A549 (cell line): ENCODE results near the gene DPEP2. TPM values are rescaled to one million over a fixed set of nuclear protein-coding genes. Genes with fewer than 3 reads are reported as not detected.

Experiments used
- ATAC-seq, 2 experiments: fragments of 200-7000 bp in 1 of 2; fragments of >200 bp in 1 of 2; cut with Nextera tagmentation in 1 of 2; cut with Tn5 transposase in 1 of 2; 3 replicates each; pipeline versions ENCODE4 v1.8.0 to v1.9.1; 2018 to 2020; ENCODE audit warnings: mild to moderate bottlenecking in 1 of 2, moderate library complexity in 1 of 2
- CTCF ChIA-PET: fragments of 300-600 bp; sonication (Branson Sonifier 250); formaldehyde crosslinking; extraction: SDS; loops from one replicate; lab custom pipeline; 2021; ENCODE audit warnings: antibody characterized with exemption, inconsistent platforms; lab: Yijun Ruan, JAX
- POLR2A ChIA-PET: fragments of 350-600 bp; formaldehyde crosslinking; extraction: SDS; loops from one replicate; lab custom pipeline; 2021; ENCODE audit warnings: antibody characterized with exemption, inconsistent platforms; lab: Yijun Ruan, JAX
- DNase-seq, 2 experiments: peaks; one replicate each; pipeline versions ENCODE4 v3.0.0 to v3.0.0-alpha.2; 2011 to 2016; ENCODE audit warnings: low read depth in 1 of 2, low spot score in 1 of 2
- FAIRE-seq: peaks from 2 replicates; lab custom pipeline; 2011; peaks lifted over from hg19 to GRCh38; lab: Jason Lieb, UNC
- H3K27ac ChIP-seq, 2 experiments: fragments of >200 bp; sonication (Bioruptor Twin); formaldehyde crosslinking; 3 replicates each; pipeline ENCODE4 v1.5.1; 2016 to 2017
- H3K4me1 ChIP-seq: fragments of >200 bp; sonication (Bioruptor Twin); formaldehyde crosslinking; 3 replicates; pipeline ENCODE4 v1.6.1; 2016
- H3K4me2 ChIP-seq: fragments of >200 bp; sonication (Bioruptor Twin); formaldehyde crosslinking; 3 replicates; pipeline ENCODE4 v1.6.1; 2016
- H3K4me3 ChIP-seq: fragments of >200 bp; sonication (Bioruptor Twin); formaldehyde crosslinking; 3 replicates; pipeline ENCODE4 v1.5.1; 2016
- H3K9me3 ChIP-seq: fragments of >200 bp; sonication (Bioruptor Twin); formaldehyde crosslinking; 3 replicates; pipeline ENCODE4 v1.6.1; 2016
- BHLHE40 ChIP-seq: IDR thresholded peaks from 2 replicates; pipeline ENCODE4 v1.6.1; 2012; ENCODE audit warnings: low read depth, low read length, inconsistent platforms
- CBX8 ChIP-seq: fragments of 200-600 bp; sonication (generic); IDR thresholded peaks from 2 replicates; pipeline ENCODE4 v1.6.1; 2016
- CHD4 ChIP-seq: fragments of 200-600 bp; sonication (generic); IDR thresholded peaks from 2 replicates; pipeline ENCODE4 v1.6.1; 2016; ENCODE audit warnings: antibody characterized with exemption, mild to moderate bottlenecking, borderline replicate concordance
- HOXA7 ChIP-seq: fragments of 250-450 bp; sonication (Bioruptor Pico); IDR thresholded peaks from 2 replicates; pipeline ENCODE4 v1.5.0; 2020; ENCODE audit warnings: mild to moderate bottlenecking, moderate library complexity
- MAZ ChIP-seq: fragments of 150-350 bp; IDR thresholded peaks from 2 replicates; pipeline ENCODE4 v1.6.1; 2014; ENCODE audit warnings: antibody characterized with exemption, low read depth, low read length, borderline replicate concordance
- NPAS2 ChIP-seq: fragments of 250-450 bp; sonication (Bioruptor Pico); IDR thresholded peaks from 2 replicates; pipeline ENCODE4 v1.8.0; 2022; ENCODE audit warnings: mild to moderate bottlenecking, moderate library complexity, borderline replicate concordance
- RARB ChIP-seq: fragments of 250-450 bp; sonication (Bioruptor Pico); IDR thresholded peaks from 2 replicates; pipeline ENCODE4 v1.8.0; 2021; ENCODE audit warnings: mild to moderate bottlenecking, moderate library complexity
- RCOR1 ChIP-seq: fragments of 150-350 bp; IDR thresholded peaks from 2 replicates; pipeline ENCODE4 v1.6.1; 2014; ENCODE audit warnings: antibody characterized with exemption, low read length, low read depth
- SMC3 ChIP-seq: fragments of >200 bp; sonication (Bioruptor Twin); formaldehyde crosslinking; IDR thresholded peaks from 3 replicates; pipeline ENCODE4 v1.6.1; 2018; ENCODE audit warnings: inconsistent platforms
- SREBF2 ChIP-seq: fragments of 450-650 bp; IDR thresholded peaks from 2 replicates; pipeline ENCODE4 v1.6.1; 2014; ENCODE audit warnings: mild to moderate bottlenecking, moderate library complexity
- TP53 ChIP-seq: fragments of 250-450 bp; sonication (Bioruptor Pico); IDR thresholded peaks from 2 replicates; pipeline ENCODE4 v1.5.0; 2021; ENCODE audit warnings: mild to moderate bottlenecking, moderate library complexity
- ZFP36 ChIP-seq: fragments of 450-650 bp; IDR thresholded peaks from 2 replicates; pipeline ENCODE4 v1.6.1; 2014; ENCODE audit warnings: borderline replicate concordance; ENCODE audit not compliant: partially characterized antibody
- WGBS: methylation state at CpG from one replicate; pipeline ENCODE4 v1.1.6; 2017; ENCODE audit errors: missing lambda C conversion rate; 5-methylcytosine and 5-hydroxymethylcytosine counted together
- polyA plus RNA-seq, 4 experiments: library from polyadenylated mRNA; depleted of rRNA in 3 of 4; stranded (reverse); fragments of >200 nt; fragmentation: RNase III in 1 of 4; extraction: RNeasy Plus Mini Kit Qiagen cat#74134 plus additional on column Dnase treatment in 1 of 4; gene quantifications; 2 replicates in 3 of 4; 3 replicates in 1 of 4; pipeline ENCODE4 v1.2.3, GENCODE V29; 2011 to 2017
- TF ChIP-seq, protein P1 (sequence below): IDR thresholded peaks from 2 replicates; pipeline ENCODE4 v1.6.1; 2012
- TF ChIP-seq, protein P2 (sequence below): IDR thresholded peaks from 2 replicates; pipeline ENCODE4 v1.6.1; 2012
- TF ChIP-seq, protein P3 (sequence below): fragments of >200 bp; sonication (Bioruptor Twin); formaldehyde crosslinking; IDR thresholded peaks from 2 replicates; pipeline ENCODE4 v1.6.1; 2016
- TF ChIP-seq, protein P4 (sequence below): fragments of >200 bp; sonication (Bioruptor Twin); formaldehyde crosslinking; IDR thresholded peaks from 3 replicates; pipeline ENCODE4 v1.6.1; 2016
- TF ChIP-seq, protein P5 (sequence below): fragments of 150-350 bp; IDR thresholded peaks from 2 replicates; pipeline ENCODE4 v1.6.1; 2014; ENCODE audit warnings: low read depth, mild to moderate bottlenecking, low read length

Gene DPEP2
- polyA plus RNA-seq, 2 of the 4 experiments (the other 2 are of a cell fraction), result not detected

DNA sequence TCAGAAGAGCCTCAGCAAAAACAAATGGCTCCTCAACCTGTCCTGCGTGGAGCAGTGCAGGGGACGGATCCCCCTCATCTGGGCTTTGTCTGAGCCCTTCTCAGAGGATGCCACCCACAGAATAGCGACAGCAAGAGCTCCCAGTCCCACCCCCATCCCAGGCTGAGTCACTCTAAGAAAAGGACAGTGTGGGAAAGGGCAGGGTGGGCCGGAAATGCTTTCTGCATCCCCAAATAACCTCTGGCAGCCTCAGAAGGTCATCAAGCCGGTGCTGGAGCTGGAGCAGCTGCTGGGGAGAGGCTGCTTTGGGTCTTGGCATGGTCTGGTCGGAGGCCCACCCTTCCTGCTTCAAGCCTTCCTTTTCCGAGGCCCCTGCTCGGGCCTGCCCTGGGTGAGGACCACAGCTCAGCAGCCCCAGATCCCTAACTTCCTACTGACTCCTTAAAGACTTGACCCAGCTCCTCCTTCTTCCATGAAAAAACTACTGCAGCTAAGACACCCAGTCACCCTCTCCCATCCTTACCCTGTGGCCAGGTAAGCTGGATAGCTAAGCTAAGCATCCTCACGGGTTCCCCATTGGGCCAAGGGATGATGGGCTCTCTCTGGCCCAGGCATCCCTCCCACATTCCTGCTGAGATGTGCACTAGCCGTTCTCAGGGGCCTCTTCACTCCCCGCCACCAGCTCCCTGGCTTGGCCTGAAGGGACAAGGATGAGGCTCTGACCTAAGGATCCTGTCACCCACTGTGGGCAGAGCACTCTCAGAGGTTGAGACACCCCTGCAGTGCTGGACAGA lies 39.6 kb downstream of the DPEP2 start:
- ATAC-seq (no peak; a peak in 1 of 6 replicates), DNase-seq (no peak), FAIRE-seq (no peak)
- ChIA-PET POLR2A (no interaction called here), CTCF (interaction anchor here (1.0 to 1.9 kb wide), 7 partner anchors 10 to 143 kb away, joined by 3 to 6 read pairs (median 4); no protein-coding TSS in a partner anchor)
- Histone ChIP-seq H3K4me1 (no peaks in the 10 kb centered on the region), H3K27ac (no peak overlapping the region), H3K4me3 (no peak overlapping the region), H3K4me2 (no peak overlapping the region), H3K9me3 (no peaks in the 10 kb centered on the region)
- TF ChIP-seq SREBF2 (no peak), HOXA7 (CRISPR knock-in tag) (no peak), NPAS2 (CRISPR knock-in tag) (no peak)
- TF ChIP-seq, protein P1, sequence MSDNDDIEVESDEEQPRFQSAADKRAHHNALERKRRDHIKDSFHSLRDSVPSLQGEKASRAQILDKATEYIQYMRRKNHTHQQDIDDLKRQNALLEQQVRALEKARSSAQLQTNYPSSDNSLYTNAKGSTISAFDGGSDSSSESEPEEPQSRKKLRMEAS, result no peak
- TF ChIP-seq, protein P2, sequence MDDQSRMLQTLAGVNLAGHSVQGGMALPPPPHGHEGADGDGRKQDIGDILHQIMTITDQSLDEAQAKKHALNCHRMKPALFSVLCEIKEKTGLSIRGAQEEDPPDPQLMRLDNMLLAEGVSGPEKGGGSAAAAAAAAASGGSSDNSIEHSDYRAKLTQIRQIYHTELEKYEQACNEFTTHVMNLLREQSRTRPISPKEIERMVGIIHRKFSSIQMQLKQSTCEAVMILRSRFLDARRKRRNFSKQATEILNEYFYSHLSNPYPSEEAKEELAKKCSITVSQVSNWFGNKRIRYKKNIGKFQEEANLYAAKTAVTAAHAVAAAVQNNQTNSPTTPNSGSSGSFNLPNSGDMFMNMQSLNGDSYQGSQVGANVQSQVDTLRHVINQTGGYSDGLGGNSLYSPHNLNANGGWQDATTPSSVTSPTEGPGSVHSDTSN, result no peak
- 86% methylated on average over 11 of the region's 11 CpGs for WGBS

DNA sequence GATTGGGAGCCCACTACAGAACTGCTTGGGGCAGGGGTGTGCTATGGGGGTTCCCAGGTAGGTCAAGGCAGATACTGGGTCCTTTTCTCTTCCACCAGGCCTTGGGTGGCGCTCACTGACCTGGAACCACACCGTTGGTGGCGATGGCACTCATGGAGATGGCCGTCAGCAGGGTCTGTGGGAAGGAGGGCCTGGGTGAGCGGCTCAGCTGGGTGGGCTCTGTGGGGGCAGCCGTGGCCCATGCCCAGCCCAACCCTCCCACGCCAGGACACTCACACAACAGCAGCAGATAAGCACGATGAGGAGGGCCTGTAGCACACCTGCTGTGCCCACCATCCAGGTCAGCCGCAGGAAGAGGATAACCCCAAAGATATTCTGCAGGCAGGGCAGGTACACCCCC lies 41.7 kb downstream of the DPEP2 start:
- Histone ChIP-seq H3K4me2 (no peak overlapping the region), H3K4me1 (no peaks in the 10 kb centered on the region), H3K4me3 (no peak overlapping the region), H3K27ac (no peak overlapping the region), H3K9me3 (no peaks in the 10 kb centered on the region)
- DNase-seq, result no peak
- ChIA-PET POLR2A (no interaction called here), CTCF (no interaction called here)
- FAIRE-seq, result no peak
- WGBS, result 81% methylated on average over 3 of the region's 9 CpGs
- TF ChIP-seq, protein P3, sequence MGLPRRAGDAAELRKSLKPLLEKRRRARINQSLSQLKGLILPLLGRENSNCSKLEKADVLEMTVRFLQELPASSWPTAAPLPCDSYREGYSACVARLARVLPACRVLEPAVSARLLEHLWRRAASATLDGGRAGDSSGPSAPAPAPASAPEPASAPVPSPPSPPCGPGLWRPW, result no peak
- TF ChIP-seq, protein P4, sequence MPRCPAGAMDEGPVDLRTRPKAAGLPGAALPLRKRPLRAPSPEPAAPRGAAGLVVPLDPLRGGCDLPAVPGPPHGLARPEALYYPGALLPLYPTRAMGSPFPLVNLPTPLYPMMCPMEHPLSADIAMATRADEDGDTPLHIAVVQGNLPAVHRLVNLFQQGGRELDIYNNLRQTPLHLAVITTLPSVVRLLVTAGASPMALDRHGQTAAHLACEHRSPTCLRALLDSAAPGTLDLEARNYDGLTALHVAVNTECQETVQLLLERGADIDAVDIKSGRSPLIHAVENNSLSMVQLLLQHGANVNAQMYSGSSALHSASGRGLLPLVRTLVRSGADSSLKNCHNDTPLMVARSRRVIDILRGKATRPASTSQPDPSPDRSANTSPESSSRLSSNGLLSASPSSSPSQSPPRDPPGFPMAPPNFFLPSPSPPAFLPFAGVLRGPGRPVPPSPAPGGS, result no peak
- TF ChIP-seq BHLHE40 (no peak), CBX8 (no peak), TP53 (CRISPR knock-in tag) (no peak), RCOR1 (no peak), MAZ (no peak), ZFP36 (no peak), SMC3 (no peak), CHD4 (no peak), RARB (CRISPR knock-in tag) (no peak)
- TF ChIP-seq, protein P5, sequence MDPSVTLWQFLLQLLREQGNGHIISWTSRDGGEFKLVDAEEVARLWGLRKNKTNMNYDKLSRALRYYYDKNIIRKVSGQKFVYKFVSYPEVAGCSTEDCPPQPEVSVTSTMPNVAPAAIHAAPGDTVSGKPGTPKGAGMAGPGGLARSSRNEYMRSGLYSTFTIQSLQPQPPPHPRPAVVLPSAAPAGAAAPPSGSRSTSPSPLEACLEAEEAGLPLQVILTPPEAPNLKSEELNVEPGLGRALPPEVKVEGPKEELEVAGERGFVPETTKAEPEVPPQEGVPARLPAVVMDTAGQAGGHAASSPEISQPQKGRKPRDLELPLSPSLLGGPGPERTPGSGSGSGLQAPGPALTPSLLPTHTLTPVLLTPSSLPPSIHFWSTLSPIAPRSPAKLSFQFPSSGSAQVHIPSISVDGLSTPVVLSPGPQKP, result no peak
- TF ChIP-seq, protein P2, result no peak
- ATAC-seq, result no peak
